Parathyroid adenoma (tissue), 2 donors: ENCODE measurements around the gene C11orf97.

Experiments used
- H2AFZ ChIP-seq: fragments of 300-600 bp; sonication (generic); one replicate; pipeline ENCODE4 v1.7.0; 2017; ENCODE audit warnings: antibody characterized with exemption, mild to moderate bottlenecking
- H3K27ac ChIP-seq: fragments of 300-600 bp; sonication (generic); one replicate; pipeline ENCODE4 v1.7.0; 2017
- H3K27me3 ChIP-seq: fragments of 300-600 bp; sonication (generic); one replicate; pipeline ENCODE4 v1.7.0; 2017; ENCODE audit warnings: low read length; ENCODE audit not compliant: control insufficient read depth, insufficient read depth
- H3K36me3 ChIP-seq: fragments of 300-600 bp; sonication (generic); one replicate; pipeline ENCODE4 v1.7.0; 2017; ENCODE audit warnings: low read length; ENCODE audit not compliant: control insufficient read depth, insufficient read depth
- H3K4me1 ChIP-seq: fragments of 300-600 bp; sonication (generic); one replicate; pipeline ENCODE4 v1.7.0; 2017; ENCODE audit warnings: control low read depth
- H3K4me2 ChIP-seq: fragments of 300-600 bp; sonication (generic); one replicate; pipeline ENCODE4 v1.7.0; 2017; ENCODE audit warnings: low read length
- H3K4me3 ChIP-seq: fragments of 300-600 bp; sonication (generic); one replicate; pipeline ENCODE4 v1.7.0; 2017; ENCODE audit warnings: low read depth, low read length
- H3K79me2 ChIP-seq: fragments of 300-600 bp; sonication (generic); one replicate; pipeline ENCODE4 v1.7.0; 2017; ENCODE audit warnings: control low read depth
- H3K9ac ChIP-seq: fragments of 300-600 bp; sonication (generic); one replicate; pipeline ENCODE4 v1.7.0; 2017; ENCODE audit warnings: mild to moderate bottlenecking
- H3K9me3 ChIP-seq: fragments of 300-600 bp; sonication (generic); one replicate; pipeline ENCODE4 v1.7.0; 2017; ENCODE audit warnings: low read length; ENCODE audit not compliant: control insufficient read depth
- TF ChIP-seq, protein P1 (sequence below): fragments of 300-600 bp; sonication (generic); IDR thresholded peaks from one replicate; pipeline ENCODE4 v1.7.0; 2017; ENCODE audit warnings: antibody characterized with exemption, mild to moderate bottlenecking
- donor health status: primary hyperparathyroidism.

C11orf97 gene

DNA sequence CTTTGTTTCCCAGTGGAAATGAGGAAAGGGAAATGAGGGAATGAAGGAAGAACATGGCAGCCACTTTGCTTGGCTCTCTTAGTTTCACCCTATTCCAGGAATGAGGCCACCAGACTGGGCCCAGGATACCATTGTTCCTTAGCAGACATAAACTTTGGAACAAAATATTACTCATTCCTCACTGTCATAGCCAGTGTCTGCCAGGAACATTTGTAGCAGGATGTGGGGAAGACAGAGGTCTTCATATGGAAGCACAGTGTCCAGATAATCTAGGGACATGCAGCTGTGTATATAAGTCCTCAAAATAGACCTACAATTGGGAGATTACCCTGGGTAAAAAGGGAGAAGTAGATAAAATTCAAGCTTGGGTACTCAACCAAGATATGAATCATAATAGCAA lies 16.3 kb downstream of the C11orf97 start:
- H3K27ac ChIP-seq, result no peak overlapping the region
- no peak overlapping the region for H3K9ac ChIP-seq
- no peaks in the 10 kb centered on the region for H3K27me3 ChIP-seq
- H3K79me2 ChIP-seq, result no peaks in the 10 kb centered on the region
- no peaks in the 10 kb centered on the region for H3K36me3 ChIP-seq
- TF ChIP-seq, protein P1, sequence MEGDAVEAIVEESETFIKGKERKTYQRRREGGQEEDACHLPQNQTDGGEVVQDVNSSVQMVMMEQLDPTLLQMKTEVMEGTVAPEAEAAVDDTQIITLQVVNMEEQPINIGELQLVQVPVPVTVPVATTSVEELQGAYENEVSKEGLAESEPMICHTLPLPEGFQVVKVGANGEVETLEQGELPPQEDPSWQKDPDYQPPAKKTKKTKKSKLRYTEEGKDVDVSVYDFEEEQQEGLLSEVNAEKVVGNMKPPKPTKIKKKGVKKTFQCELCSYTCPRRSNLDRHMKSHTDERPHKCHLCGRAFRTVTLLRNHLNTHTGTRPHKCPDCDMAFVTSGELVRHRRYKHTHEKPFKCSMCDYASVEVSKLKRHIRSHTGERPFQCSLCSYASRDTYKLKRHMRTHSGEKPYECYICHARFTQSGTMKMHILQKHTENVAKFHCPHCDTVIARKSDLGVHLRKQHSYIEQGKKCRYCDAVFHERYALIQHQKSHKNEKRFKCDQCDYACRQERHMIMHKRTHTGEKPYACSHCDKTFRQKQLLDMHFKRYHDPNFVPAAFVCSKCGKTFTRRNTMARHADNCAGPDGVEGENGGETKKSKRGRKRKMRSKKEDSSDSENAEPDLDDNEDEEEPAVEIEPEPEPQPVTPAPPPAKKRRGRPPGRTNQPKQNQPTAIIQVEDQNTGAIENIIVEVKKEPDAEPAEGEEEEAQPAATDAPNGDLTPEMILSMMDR, result no peak
- no peak overlapping the region for H3K4me3 ChIP-seq
- no peak overlapping the region for H3K4me2 ChIP-seq
- no peaks in the 10 kb centered on the region for H3K4me1 ChIP-seq
- H2AFZ ChIP-seq, result no peak overlapping the region
- H3K9me3 ChIP-seq, result no peaks in the 10 kb centered on the region

DNA sequence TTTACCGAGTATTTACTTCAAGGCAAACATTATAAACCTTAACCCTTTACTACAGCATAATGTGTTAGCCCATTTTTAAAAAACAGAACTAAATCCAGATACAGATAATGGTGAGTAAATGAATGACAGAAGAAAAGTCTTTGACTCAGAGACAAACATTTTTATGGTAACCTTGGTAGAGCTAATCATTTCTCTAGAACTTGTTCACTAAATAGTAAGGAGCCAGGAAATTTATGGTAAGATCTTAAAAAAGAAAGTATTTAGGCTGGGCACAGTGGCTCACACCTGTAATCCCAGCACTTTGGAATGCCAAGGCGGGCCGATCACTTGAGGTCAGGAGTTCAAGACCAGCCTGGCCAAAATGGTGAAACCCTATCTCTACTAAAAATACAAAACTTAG lies 19.9 kb downstream of the C11orf97 start:
- TF ChIP-seq, protein P1, result no peak
- Histone ChIP-seq H2AFZ (no peak overlapping the region), H3K27me3 (no peaks in the 10 kb centered on the region), H3K4me2 (no peak overlapping the region), H3K27ac (no peak overlapping the region), H3K9ac (no peak overlapping the region), H3K36me3 (no peaks in the 10 kb centered on the region), H3K4me3 (no peak overlapping the region), H3K79me2 (no peaks in the 10 kb centered on the region), H3K9me3 (no peaks in the 10 kb centered on the region), H3K4me1 (no peaks in the 10 kb centered on the region)

DNA sequence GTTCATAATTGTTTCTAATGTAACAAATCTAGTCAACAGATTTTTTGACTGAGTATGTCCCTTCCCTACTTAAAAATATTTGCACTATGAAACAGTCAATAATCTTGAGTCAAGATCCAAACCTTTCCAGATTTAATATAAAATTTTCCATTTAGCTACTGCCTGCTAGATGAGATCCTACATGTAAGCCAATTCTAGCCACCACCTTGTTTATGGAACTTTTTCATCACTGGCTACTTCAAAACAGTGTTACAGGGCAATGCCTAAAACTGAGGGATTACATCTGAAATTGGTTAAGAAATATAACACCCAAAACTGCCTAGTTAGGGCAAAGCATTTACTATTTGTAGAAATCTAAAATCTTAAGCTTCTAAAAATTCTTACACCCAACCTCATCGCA lies 20.9 kb downstream of the C11orf97 start:
- Histone ChIP-seq H3K4me3 (no peak overlapping the region), H2AFZ (no peak overlapping the region), H3K79me2 (no peaks in the 10 kb centered on the region), H3K27me3 (no peaks in the 10 kb centered on the region), H3K27ac (no peak overlapping the region), H3K4me2 (no peak overlapping the region), H3K9me3 (no peaks in the 10 kb centered on the region), H3K36me3 (no peaks in the 10 kb centered on the region), H3K9ac (no peak overlapping the region), H3K4me1 (no peaks in the 10 kb centered on the region)
- TF ChIP-seq, protein P1, result no peak

DNA sequence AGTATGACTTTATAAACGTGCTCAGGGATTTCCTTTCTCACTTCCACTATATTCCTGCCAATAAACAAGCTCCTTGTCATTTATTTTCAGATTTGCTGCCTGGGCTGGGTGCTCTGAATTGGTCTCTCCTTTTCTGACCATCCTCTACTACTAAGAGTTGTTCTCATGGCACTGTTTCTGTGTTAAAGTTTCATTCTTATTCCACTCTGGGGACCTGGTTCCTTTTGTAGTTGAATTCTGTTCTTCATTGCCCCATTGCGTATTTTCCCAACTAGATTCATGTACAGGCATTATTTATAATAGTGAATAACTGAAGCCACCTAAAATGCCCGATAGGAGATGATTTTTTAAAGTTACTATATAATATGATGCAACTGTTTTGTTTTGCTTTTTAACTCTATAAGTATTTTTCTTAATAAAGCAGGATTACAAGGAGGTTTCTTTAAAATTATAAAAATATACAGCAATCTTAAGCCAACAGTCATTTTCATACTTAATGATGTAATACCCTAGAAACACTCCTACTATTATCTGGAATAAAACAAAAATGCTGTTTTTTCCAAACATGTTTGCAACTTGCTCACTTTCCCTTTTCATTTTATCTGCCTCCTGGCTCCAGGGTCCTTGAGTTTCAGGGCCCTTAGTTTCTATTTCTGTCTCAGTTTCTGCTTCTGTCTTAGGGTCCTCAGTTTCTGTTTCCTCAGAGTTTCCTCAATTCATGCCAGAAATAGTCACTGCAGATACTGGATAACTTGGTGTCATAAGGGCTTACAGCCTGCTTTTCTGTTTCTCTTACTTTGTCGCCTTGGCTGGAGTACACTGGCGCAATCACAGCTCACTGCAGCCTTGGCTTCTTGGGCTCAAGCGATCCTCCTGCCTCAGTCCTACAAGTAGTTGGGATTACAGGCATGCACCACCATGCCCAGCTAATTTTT lies 21.7 kb downstream of the C11orf97 start:
- H3K36me3 ChIP-seq, result no peaks in the 10 kb centered on the region
- H3K4me3 ChIP-seq, result no peak overlapping the region
- H2AFZ ChIP-seq, result no peak overlapping the region
- H3K27ac ChIP-seq, result no peak overlapping the region
- H3K4me2 ChIP-seq, result no peak overlapping the region
- no peak overlapping the region for H3K9ac ChIP-seq
- H3K27me3 ChIP-seq, result no peaks in the 10 kb centered on the region
- TF ChIP-seq, protein P1, result no peak
- no peaks in the 10 kb centered on the region for H3K79me2 ChIP-seq
- H3K4me1 ChIP-seq, result no peaks in the 10 kb centered on the region
- no peaks in the 10 kb centered on the region for H3K9me3 ChIP-seq

DNA sequence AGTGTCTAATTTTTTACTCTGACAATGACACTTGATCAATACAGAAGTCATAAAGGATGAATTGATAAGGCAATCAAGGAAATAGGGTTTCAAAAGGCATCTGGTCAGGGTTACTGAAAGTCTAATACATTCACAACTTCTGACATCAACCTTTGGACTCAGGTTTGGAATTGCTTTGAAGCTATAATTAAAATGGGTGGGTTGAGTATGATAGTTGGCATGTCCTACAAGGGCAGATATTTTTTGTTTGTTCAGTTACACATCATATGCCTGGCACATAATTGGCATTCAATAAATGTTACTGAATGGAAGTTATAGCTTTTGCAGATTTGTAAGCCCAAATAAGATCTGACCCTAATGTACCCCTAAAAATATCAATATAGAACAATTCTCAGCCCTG lies 24.1 kb downstream of the C11orf97 start:
- no peak overlapping the region for H3K4me2 ChIP-seq
- TF ChIP-seq, protein P1, result no peak

More for the DNA sequence above, 24.1 kb downstream of the C11orf97 start:
- H3K27me3 ChIP-seq, result no peaks in the 10 kb centered on the region
- H3K27ac ChIP-seq, result no peak overlapping the region
- no peaks in the 10 kb centered on the region for H3K36me3 ChIP-seq
- H3K79me2 ChIP-seq, result no peaks in the 10 kb centered on the region
- H3K9ac ChIP-seq, result no peak overlapping the region
- H3K4me3 ChIP-seq, result no peak overlapping the region
- H2AFZ ChIP-seq, result no peak overlapping the region
- H3K9me3 ChIP-seq, result no peaks in the 10 kb centered on the region
- H3K4me1 ChIP-seq, result no peaks in the 10 kb centered on the region
